HEK293 (cell line): Measurements from ENCODE around the gene DTWD2.

Experiments
- AEBP2 ChIP-seq: fragments of 450-650 bp; formaldehyde crosslinking; IDR thresholded peaks from 2 replicates; pipeline ENCODE4 v1.5.1; 2016; ENCODE audit warnings: missing biosample characterization, missing genetic modification characterization, borderline replicate concordance
- ATF2 ChIP-seq: fragments of 450-650 bp; formaldehyde crosslinking; IDR thresholded peaks from 2 replicates; pipeline ENCODE4 v1.5.1; 2016; ENCODE audit warnings: missing biosample characterization, missing genetic modification characterization, low read depth
- BCL11A ChIP-seq: fragments of 450-650 bp; formaldehyde crosslinking; IDR thresholded peaks from 2 replicates; pipeline ENCODE4 v1.5.1; 2016; ENCODE audit warnings: low read depth, missing biosample characterization, missing genetic modification characterization
- HOXA7 ChIP-seq: sonication (generic); formaldehyde crosslinking; IDR thresholded peaks from 2 replicates; pipeline ENCODE4 v1.8.1; 2022; ENCODE audit warnings: missing genetic modification reagents, borderline replicate concordance
- KLF8 ChIP-seq: fragments of 450-650 bp; formaldehyde crosslinking; IDR thresholded peaks from 2 replicates; pipeline ENCODE4 v1.5.1; 2016; ENCODE audit warnings: missing biosample characterization, missing genetic modification characterization
- MYNN ChIP-seq: fragments of 450-650 bp; formaldehyde crosslinking; IDR thresholded peaks from 2 replicates; pipeline ENCODE4 v1.5.1; 2016; ENCODE audit warnings: missing biosample characterization, missing genetic modification characterization, borderline replicate concordance
- SCRT1 ChIP-seq: fragments of 450-650 bp; formaldehyde crosslinking; IDR thresholded peaks from 2 replicates; pipeline ENCODE4 v1.5.1; 2016; ENCODE audit warnings: missing biosample characterization, missing genetic modification characterization, borderline replicate concordance
- SCRT2 ChIP-seq: fragments of 450-650 bp; formaldehyde crosslinking; IDR thresholded peaks from 2 replicates; pipeline ENCODE4 v1.5.1; 2016; ENCODE audit warnings: missing biosample characterization, missing genetic modification characterization
- TRIM28 ChIP-seq: IDR thresholded peaks from 2 replicates; pipeline ENCODE4 v1.6.1; 2011; ENCODE audit warnings: low read length, control low read depth, borderline replicate concordance
- ZBTB1 ChIP-seq: fragments of 450-650 bp; formaldehyde crosslinking; IDR thresholded peaks from 2 replicates; pipeline ENCODE4 v1.5.1; 2016; ENCODE audit warnings: missing biosample characterization, missing genetic modification characterization
- ZBTB48 ChIP-seq: fragments of 450-650 bp; formaldehyde crosslinking; IDR thresholded peaks from 2 replicates; pipeline ENCODE4 v1.5.1; 2016; ENCODE audit warnings: missing biosample characterization, missing genetic modification characterization
- ZBTB8A ChIP-seq: fragments of 450-650 bp; formaldehyde crosslinking; IDR thresholded peaks from 2 replicates; pipeline ENCODE4 v1.5.1; 2016; ENCODE audit warnings: missing biosample characterization, missing genetic modification characterization
- ZFP3 ChIP-seq: fragments of 450-650 bp; formaldehyde crosslinking; IDR thresholded peaks from 2 replicates; pipeline ENCODE4 v1.5.1; 2016; ENCODE audit warnings: low read depth, missing biosample characterization, missing genetic modification characterization
- ZIC2 ChIP-seq: fragments of 450-650 bp; formaldehyde crosslinking; IDR thresholded peaks from 2 replicates; pipeline ENCODE4 v1.5.1; 2016; ENCODE audit warnings: missing biosample characterization, missing genetic modification characterization
- ZNF10 ChIP-seq: fragments of 450-650 bp; formaldehyde crosslinking; IDR thresholded peaks from 2 replicates; pipeline ENCODE4 v1.5.1; 2017; ENCODE audit warnings: missing biosample characterization, missing genetic modification characterization
- ZNF133 ChIP-seq: fragments of 450-650 bp; formaldehyde crosslinking; IDR thresholded peaks from 2 replicates; pipeline ENCODE4 v1.5.1; 2016; ENCODE audit warnings: missing biosample characterization, missing genetic modification characterization
- ZNF138 ChIP-seq: fragments of 450-650 bp; formaldehyde crosslinking; IDR thresholded peaks from 2 replicates; pipeline ENCODE4 v1.5.1; 2016; ENCODE audit warnings: missing biosample characterization, missing genetic modification characterization, borderline replicate concordance
- ZNF148 ChIP-seq: fragments of 450-650 bp; formaldehyde crosslinking; IDR thresholded peaks from 2 replicates; pipeline ENCODE4 v1.5.0; 2017; ENCODE audit warnings: missing biosample characterization, missing genetic modification characterization, borderline replicate concordance
- ZNF157 ChIP-seq: fragments of 450-650 bp; formaldehyde crosslinking; IDR thresholded peaks from 2 replicates; pipeline ENCODE4 v1.5.1; 2016; ENCODE audit warnings: missing biosample characterization, missing genetic modification characterization
- ZNF16 ChIP-seq: fragments of 450-650 bp; formaldehyde crosslinking; IDR thresholded peaks from 2 replicates; pipeline ENCODE4 v1.5.1; 2016; ENCODE audit warnings: low read depth, missing biosample characterization, missing genetic modification characterization
- ZNF169 ChIP-seq: fragments of 450-650 bp; formaldehyde crosslinking; IDR thresholded peaks from 2 replicates; pipeline ENCODE4 v1.5.1; 2016; ENCODE audit warnings: missing biosample characterization, missing genetic modification characterization
- ZNF184 ChIP-seq: fragments of 450-650 bp; IDR thresholded peaks from 2 replicates; pipeline ENCODE4 v1.5.1; 2018; ENCODE audit warnings: missing biosample characterization, mild to moderate bottlenecking, missing genetic modification characterization
- ZNF354C ChIP-seq: fragments of 450-650 bp; formaldehyde crosslinking; IDR thresholded peaks from 2 replicates; pipeline ENCODE4 v1.5.1; 2016; ENCODE audit warnings: missing biosample characterization, missing genetic modification characterization, low read depth, borderline replicate concordance
- ZNF391 ChIP-seq: fragments of 450-650 bp; formaldehyde crosslinking; IDR thresholded peaks from 2 replicates; pipeline ENCODE4 v1.5.1; 2016; ENCODE audit warnings: low read depth, missing biosample characterization, missing genetic modification characterization, borderline replicate concordance
- ZNF501 ChIP-seq: fragments of 450-650 bp; formaldehyde crosslinking; IDR thresholded peaks from 2 replicates; pipeline ENCODE4 v1.5.1; 2016; ENCODE audit warnings: missing biosample characterization, missing genetic modification characterization
- ZNF610 ChIP-seq: fragments of 450-650 bp; formaldehyde crosslinking; IDR thresholded peaks from 2 replicates; pipeline ENCODE4 v1.5.1; 2016; ENCODE audit warnings: missing biosample characterization, missing genetic modification characterization, borderline replicate concordance
- ZNF701 ChIP-seq: fragments of 450-650 bp; formaldehyde crosslinking; IDR thresholded peaks from 2 replicates; pipeline ENCODE4 v1.5.1; 2016; ENCODE audit warnings: missing biosample characterization, missing genetic modification characterization
- ZNF747 ChIP-seq: fragments of 450-650 bp; formaldehyde crosslinking; IDR thresholded peaks from 2 replicates; pipeline ENCODE4 v1.5.1; 2016; ENCODE audit warnings: missing biosample characterization, missing genetic modification characterization
- ZNF76 ChIP-seq: fragments of 450-650 bp; formaldehyde crosslinking; IDR thresholded peaks from 2 replicates; pipeline ENCODE4; 2016; ENCODE audit warnings: low read depth, missing biosample characterization, missing genetic modification characterization, borderline replicate concordance
- ZNF768 ChIP-seq: fragments of 450-650 bp; formaldehyde crosslinking; IDR thresholded peaks from 2 replicates; pipeline ENCODE4 v1.5.1; 2018; ENCODE audit warnings: missing biosample characterization, mild to moderate bottlenecking, missing genetic modification characterization
- TF ChIP-seq, protein P1 (sequence below): fragments of 450-650 bp; formaldehyde crosslinking; IDR thresholded peaks from 2 replicates; pipeline ENCODE4 v1.5.1; 2016; ENCODE audit warnings: missing biosample characterization, missing genetic modification characterization

DTWD2 gene

GRCh38 chr5:118987988-118988865, at the start of gene DTWD2 (continued):
- 0 out of 2 replicates have a peak, but pooled peaks have one; percentile 29 for TF ChIP-seq SCRT2 (tag by site-specific recombination)
- TF ChIP-seq BCL11A: peak; percentile 20; the same call in 1 of the 2 replicates
- peak; percentile 35; the same call in 1 of the 2 replicates for TF ChIP-seq ZFP3 (tag by site-specific recombination)
- TF ChIP-seq ZBTB8A (tag by site-specific recombination): peak; percentile 91
- no peak for TF ChIP-seq ZNF701
- TF ChIP-seq KLF8: peak; percentile 56; the same call in 1 of the 2 replicates
- TF ChIP-seq ZNF138 (tag by site-specific recombination): no peak
- TF ChIP-seq ZNF157 (tag by site-specific recombination): no peak
- TF ChIP-seq ZNF148 (tag by site-specific recombination): no peak
- TF ChIP-seq ZNF768 (tag by site-specific recombination): no peak
- peak; percentile 2; the same call in 1 of the 2 replicates for TF ChIP-seq TRIM28
- peak; percentile 65 for TF ChIP-seq ZNF76 (tag by site-specific recombination)
- no peak for TF ChIP-seq ZNF354C (tag by site-specific recombination)
- TF ChIP-seq ZNF501 (tag by site-specific recombination): peak; percentile 84
- no peak for TF ChIP-seq HOXA7 (CRISPR knock-in tag)
- TF ChIP-seq ZNF10 (tag by site-specific recombination): 0 out of 2 replicates have a peak, but pooled peaks have one; percentile 19
- TF ChIP-seq ZNF169 (tag by site-specific recombination): no peak
- no peak for TF ChIP-seq MYNN (tag by site-specific recombination)
- TF ChIP-seq ZNF747: no peak
- no peak for TF ChIP-seq SCRT1 (tag by site-specific recombination)
- TF ChIP-seq ZBTB48 (tag by site-specific recombination): no peak
- TF ChIP-seq ZNF610 (tag by site-specific recombination): peak; percentile 87; the same call in 1 of the 2 replicates
- TF ChIP-seq ZNF391: peak; percentile 40; the same call in 1 of the 2 replicates
- TF ChIP-seq ZIC2: peak; percentile 68
- TF ChIP-seq, protein P1, sequence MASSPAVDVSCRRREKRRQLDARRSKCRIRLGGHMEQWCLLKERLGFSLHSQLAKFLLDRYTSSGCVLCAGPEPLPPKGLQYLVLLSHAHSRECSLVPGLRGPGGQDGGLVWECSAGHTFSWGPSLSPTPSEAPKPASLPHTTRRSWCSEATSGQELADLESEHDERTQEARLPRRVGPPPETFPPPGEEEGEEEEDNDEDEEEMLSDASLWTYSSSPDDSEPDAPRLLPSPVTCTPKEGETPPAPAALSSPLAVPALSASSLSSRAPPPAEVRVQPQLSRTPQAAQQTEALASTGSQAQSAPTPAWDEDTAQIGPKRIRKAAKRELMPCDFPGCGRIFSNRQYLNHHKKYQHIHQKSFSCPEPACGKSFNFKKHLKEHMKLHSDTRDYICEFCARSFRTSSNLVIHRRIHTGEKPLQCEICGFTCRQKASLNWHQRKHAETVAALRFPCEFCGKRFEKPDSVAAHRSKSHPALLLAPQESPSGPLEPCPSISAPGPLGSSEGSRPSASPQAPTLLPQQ: peak; percentile 89
- TF ChIP-seq ZNF16 (tag by site-specific recombination): no peak
- TF ChIP-seq AEBP2 (tag by site-specific recombination): no peak
- TF ChIP-seq ATF2: no peak
- TF ChIP-seq ZBTB1 (tag by site-specific recombination): no peak
- TF ChIP-seq ZNF133 (tag by site-specific recombination): no peak
- TF ChIP-seq ZNF184: no peak
